ENCODE measurements around the gene RELB.

RELB gene

GRCh38 chr19:45082170-45082569, 80.9 kb downstream of the RELB start:
- H4K20me1 ChIP-seq (ENCODE audit: insufficient read depth, low read length), result peaks cover 19% of the 10 kb centered on the region
- peaks cover 20% of the 10 kb centered on the region for H3K36me3 ChIP-seq (ENCODE audit: insufficient read depth, low read length)
- no peak overlapping the region for H3K27ac ChIP-seq (ENCODE audit: low read length)
- no peaks in the 10 kb centered on the region for H3K9me3 ChIP-seq (ENCODE audit: insufficient read depth, low read length, severe bottlenecking)
- peaks cover 59% of the 10 kb centered on the region for H3K79me2 ChIP-seq (ENCODE audit: insufficient read depth, low read length)
- no peak overlapping the region for H2AFZ ChIP-seq (ENCODE audit: low read depth, low read length)
- ATAC-seq (ENCODE audit: insufficient read depth, low read depth), result no peak
- DNase-seq, result no peak
- peaks cover 26% of the 10 kb centered on the region for H3K4me1 ChIP-seq (ENCODE audit: insufficient read depth, low read length)
- no peak for TF ChIP-seq EZH2 (IDR thresholded peaks at IDR 0.05; ENCODE audit: borderline replicate concordance, low read depth, low read length, severe bottlenecking)
- no peak for TF ChIP-seq CTCF (IDR thresholded peaks at IDR 0.05; ENCODE audit: borderline replicate concordance, extremely low read depth, low read length, poor library complexity, severe bottlenecking)
- H3K4me3 ChIP-seq (ENCODE audit: low read depth in 1 of 2, low read length in 2 of 2), result no peak overlapping the region
- H3K27me3 ChIP-seq (ENCODE audit: insufficient read depth, low read length, poor library complexity), result no peaks in the 10 kb centered on the region
- H3K4me2 ChIP-seq (ENCODE audit: insufficient read depth, low read length), result no peak overlapping the region
- no peak overlapping the region for H3K9ac ChIP-seq (ENCODE audit: low read depth, low read length)

GRCh38 chr19:45086480-45086879, 85.2 kb downstream of the RELB start:
- Histone ChIP-seq H3K36me3 (ENCODE audit: insufficient read depth, low read length) (peaks cover 44% of the 10 kb centered on the region), H3K4me1 (ENCODE audit: insufficient read depth, low read length) (peaks cover 4% of the 10 kb centered on the region; the same call in 1 of the 2 replicates), H3K4me2 (ENCODE audit: insufficient read depth, low read length) (no peak overlapping the region), H3K27me3 (ENCODE audit: insufficient read depth, low read length, poor library complexity) (no peaks in the 10 kb centered on the region), H3K79me2 (ENCODE audit: insufficient read depth, low read length) (peaks cover 47% of the 10 kb centered on the region), H3K4me3 (ENCODE audit: low read depth in 1 of 2, low read length in 2 of 2) (no peak overlapping the region), H3K9me3 (ENCODE audit: insufficient read depth, low read length, severe bottlenecking) (no peaks in the 10 kb centered on the region), H2AFZ (ENCODE audit: low read depth, low read length) (no peak overlapping the region), H4K20me1 (ENCODE audit: insufficient read depth, low read length) (peaks cover 15% of the 10 kb centered on the region; the same call in 1 of the 2 replicates), H3K27ac (ENCODE audit: low read length) (no peak overlapping the region), H3K9ac (ENCODE audit: low read depth, low read length) (no peak overlapping the region)
- DNase-seq (no peak), ATAC-seq (ENCODE audit: insufficient read depth, low read depth) (no peak)
- no peak for TF ChIP-seq CTCF (IDR thresholded peaks at IDR 0.05; ENCODE audit: borderline replicate concordance, extremely low read depth, low read length, poor library complexity, severe bottlenecking)
- no peak for TF ChIP-seq EZH2 (IDR thresholded peaks at IDR 0.05; ENCODE audit: borderline replicate concordance, low read depth, low read length, severe bottlenecking)

- H3K4me1 ChIP-seq (ENCODE audit: insufficient read depth, low read length), result peaks cover 12% of the 10 kb centered on the region
- DNase-seq (peak; percentile 33), ATAC-seq (ENCODE audit: insufficient read depth, low read depth) (peak; percentile 65)
- no peaks in the 10 kb centered on the region for H3K9me3 ChIP-seq (ENCODE audit: insufficient read depth, low read length, severe bottlenecking)
- H3K27ac ChIP-seq (ENCODE audit: low read length), result no peak overlapping the region
- H4K20me1 ChIP-seq (ENCODE audit: insufficient read depth, low read length), result peaks cover 8% of the 10 kb centered on the region; the same call in 1 of the 2 replicates
- no peak for TF ChIP-seq CTCF (IDR thresholded peaks at IDR 0.05; ENCODE audit: borderline replicate concordance, extremely low read depth, low read length, poor library complexity, severe bottlenecking)
- no peak for TF ChIP-seq EZH2 (IDR thresholded peaks at IDR 0.05; ENCODE audit: borderline replicate concordance, low read depth, low read length, severe bottlenecking)
- H3K4me3 ChIP-seq (ENCODE audit: low read depth in 1 of 2, low read length in 2 of 2), result no peak overlapping the region
- H3K4me2 ChIP-seq (ENCODE audit: insufficient read depth, low read length), result no peak overlapping the region; the same call in 1 of the 2 replicates
- no peaks in the 10 kb centered on the region for H3K27me3 ChIP-seq (ENCODE audit: insufficient read depth, low read length, poor library complexity)
- no peak overlapping the region for H2AFZ ChIP-seq (ENCODE audit: low read depth, low read length)
- peaks cover 38% of the 10 kb centered on the region for H3K36me3 ChIP-seq (ENCODE audit: insufficient read depth, low read length)
- H3K9ac ChIP-seq (ENCODE audit: low read depth, low read length), result no peak overlapping the region
- H3K79me2 ChIP-seq (ENCODE audit: insufficient read depth, low read length), result peaks cover 36% of the 10 kb centered on the region
These were observed 86.3 kb downstream of the RELB start for GRCh38 chr19:45087531-45087930.
